Measurements from ENCODE around the gene CCSER2.

GRCh38 chr10:84314275-84314674 lies 14.1 kb upstream of the CCSER2 start:
- TF ChIP-seq POLR2A (IDR thresholded peaks at IDR 0.05; ENCODE audit: extremely low read depth, insufficient read length), result no peak
- TF ChIP-seq CTCF (IDR thresholded peaks at IDR 0.05; ENCODE audit: low read depth, low read length), result no peak

All from NB4 (cell line).